Measurements from ENCODE around the gene RAD51C.

- TF ChIP-seq CTCF (IDR thresholded peaks at IDR 0.05; ENCODE audit: low read length) (no peak), EZH2 (IDR thresholded peaks at IDR 0.05; ENCODE audit: borderline replicate concordance, low read length) (no peak)
These were observed 23.8 kb upstream of the RAD51C start for GRCh38 chr17:58668598-58668935.

Data from OCI-LY1 (cell line).